PFSK-1 (cell line): Measurements from ENCODE around the gene FAM24B.

Source experiments
- POLR2AphosphoS5 ChIP-seq: IDR thresholded peaks from 2 replicates; pipeline ENCODE4 v1.6.1; 2012; ENCODE audit warnings: low read depth, mild to moderate bottlenecking, control low read depth, low read length, moderate library complexity
- SIN3A ChIP-seq: IDR thresholded peaks from 2 replicates; pipeline ENCODE4 v1.6.1; 2012; ENCODE audit warnings: mild to moderate bottlenecking, low read length, moderate library complexity, borderline replicate concordance; ENCODE audit not compliant: insufficient read depth
- TF ChIP-seq, protein P1 (sequence below), 2 experiments: IDR thresholded peaks; 2 replicates each; pipeline versions ENCODE4 v1.6.1 to v1.8.0; 2011 to 2012; ENCODE audit warnings: low read depth in 2 of 2, low read length in 2 of 2, control low read depth in 1 of 2, inconsistent platforms in 1 of 2, mild to moderate bottlenecking in 1 of 2, moderate library complexity in 1 of 2; ENCODE audit not compliant: insufficient read depth in 1 of 2

DNA sequence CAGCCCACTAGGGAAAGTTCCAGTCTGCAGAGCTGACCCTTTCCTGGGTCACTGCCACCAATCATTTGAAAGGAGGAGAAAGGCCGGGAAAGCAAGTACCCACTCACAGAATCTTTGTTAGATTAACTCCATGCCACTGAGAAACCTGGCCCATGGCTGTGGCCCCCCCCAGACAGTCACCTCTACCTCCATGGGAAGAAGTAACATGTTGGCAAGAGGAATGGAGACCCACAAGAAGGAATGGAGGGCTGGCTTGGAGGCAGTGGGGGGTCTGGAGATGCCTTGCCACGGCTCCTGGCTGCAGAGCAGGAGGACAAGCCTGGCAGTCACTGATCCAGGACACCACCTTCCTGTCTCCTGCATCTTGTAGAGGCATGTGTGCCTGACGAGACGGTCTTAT, 66.6 kb downstream of the FAM24B start:
- TF ChIP-seq, protein P1, sequence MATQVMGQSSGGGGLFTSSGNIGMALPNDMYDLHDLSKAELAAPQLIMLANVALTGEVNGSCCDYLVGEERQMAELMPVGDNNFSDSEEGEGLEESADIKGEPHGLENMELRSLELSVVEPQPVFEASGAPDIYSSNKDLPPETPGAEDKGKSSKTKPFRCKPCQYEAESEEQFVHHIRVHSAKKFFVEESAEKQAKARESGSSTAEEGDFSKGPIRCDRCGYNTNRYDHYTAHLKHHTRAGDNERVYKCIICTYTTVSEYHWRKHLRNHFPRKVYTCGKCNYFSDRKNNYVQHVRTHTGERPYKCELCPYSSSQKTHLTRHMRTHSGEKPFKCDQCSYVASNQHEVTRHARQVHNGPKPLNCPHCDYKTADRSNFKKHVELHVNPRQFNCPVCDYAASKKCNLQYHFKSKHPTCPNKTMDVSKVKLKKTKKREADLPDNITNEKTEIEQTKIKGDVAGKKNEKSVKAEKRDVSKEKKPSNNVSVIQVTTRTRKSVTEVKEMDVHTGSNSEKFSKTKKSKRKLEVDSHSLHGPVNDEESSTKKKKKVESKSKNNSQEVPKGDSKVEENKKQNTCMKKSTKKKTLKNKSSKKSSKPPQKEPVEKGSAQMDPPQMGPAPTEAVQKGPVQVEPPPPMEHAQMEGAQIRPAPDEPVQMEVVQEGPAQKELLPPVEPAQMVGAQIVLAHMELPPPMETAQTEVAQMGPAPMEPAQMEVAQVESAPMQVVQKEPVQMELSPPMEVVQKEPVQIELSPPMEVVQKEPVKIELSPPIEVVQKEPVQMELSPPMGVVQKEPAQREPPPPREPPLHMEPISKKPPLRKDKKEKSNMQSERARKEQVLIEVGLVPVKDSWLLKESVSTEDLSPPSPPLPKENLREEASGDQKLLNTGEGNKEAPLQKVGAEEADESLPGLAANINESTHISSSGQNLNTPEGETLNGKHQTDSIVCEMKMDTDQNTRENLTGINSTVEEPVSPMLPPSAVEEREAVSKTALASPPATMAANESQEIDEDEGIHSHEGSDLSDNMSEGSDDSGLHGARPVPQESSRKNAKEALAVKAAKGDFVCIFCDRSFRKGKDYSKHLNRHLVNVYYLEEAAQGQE (IDR thresholded peaks at IDR 0.05; ENCODE audit: insufficient read depth in 1 of 2, low read depth in 2 of 2, low read length in 2 of 2) = no peak
- no peak for TF ChIP-seq POLR2AphosphoS5
- no peak for TF ChIP-seq SIN3A
